ENCODE measurements around the gene HDAC4. TPM values are rescaled to one million over a fixed set of nuclear protein-coding genes. Genes with fewer than 3 reads are reported as not detected.

HDAC4 gene
- total and polyA plus RNA-seq, 2 experiments from 2014 or later: 8.1 to 41.8 TPM

DNA sequence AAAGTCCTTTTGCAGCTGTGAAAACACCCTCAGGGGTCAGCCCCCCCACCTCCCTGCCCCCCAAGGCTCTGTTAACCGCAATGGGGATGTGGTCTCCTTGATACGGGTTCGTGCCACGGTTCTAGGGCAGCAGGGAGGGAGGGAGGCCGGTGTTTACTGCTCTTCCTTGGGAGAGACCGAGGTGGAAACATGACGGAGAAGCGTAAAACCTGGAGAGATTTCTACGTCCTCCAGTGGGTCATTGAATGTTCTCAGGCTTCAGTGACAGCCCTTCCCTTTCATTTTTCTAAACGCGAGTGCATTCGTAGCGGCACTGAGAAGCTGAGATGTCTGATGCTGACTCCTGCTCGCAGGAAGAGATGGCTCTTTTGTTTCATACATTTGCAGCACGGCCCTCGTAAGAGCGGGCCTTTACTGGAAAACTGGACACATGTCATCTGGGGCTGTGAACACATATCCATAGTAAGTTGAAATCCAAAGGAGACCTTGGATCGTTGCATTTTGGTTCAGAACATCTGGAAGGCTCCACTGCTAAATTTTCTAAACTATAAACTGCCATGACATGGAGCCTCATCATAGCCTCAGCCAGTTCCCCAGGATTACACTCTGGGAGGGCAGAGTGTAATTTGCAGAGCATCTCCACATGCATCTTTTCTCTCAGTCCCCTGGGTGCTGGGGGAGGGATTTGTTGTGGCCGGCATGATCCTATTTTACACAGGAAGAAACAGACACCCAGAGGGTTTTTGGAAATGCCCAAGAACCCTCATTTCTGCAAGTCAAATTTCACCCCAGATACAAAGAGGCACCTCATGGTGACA lies 40.6 kb upstream of the HDAC4 start (continued):
- TF ChIP-seq, protein P1, sequence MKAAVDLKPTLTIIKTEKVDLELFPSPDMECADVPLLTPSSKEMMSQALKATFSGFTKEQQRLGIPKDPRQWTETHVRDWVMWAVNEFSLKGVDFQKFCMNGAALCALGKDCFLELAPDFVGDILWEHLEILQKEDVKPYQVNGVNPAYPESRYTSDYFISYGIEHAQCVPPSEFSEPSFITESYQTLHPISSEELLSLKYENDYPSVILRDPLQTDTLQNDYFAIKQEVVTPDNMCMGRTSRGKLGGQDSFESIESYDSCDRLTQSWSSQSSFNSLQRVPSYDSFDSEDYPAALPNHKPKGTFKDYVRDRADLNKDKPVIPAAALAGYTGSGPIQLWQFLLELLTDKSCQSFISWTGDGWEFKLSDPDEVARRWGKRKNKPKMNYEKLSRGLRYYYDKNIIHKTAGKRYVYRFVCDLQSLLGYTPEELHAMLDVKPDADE (IDR thresholded peaks at IDR 0.05): no peak
- TF ChIP-seq EZH2phosphoT487 (IDR thresholded peaks at IDR 0.05; ENCODE audit: unreplicated experiment): no peak
- TF ChIP-seq, protein P2, sequence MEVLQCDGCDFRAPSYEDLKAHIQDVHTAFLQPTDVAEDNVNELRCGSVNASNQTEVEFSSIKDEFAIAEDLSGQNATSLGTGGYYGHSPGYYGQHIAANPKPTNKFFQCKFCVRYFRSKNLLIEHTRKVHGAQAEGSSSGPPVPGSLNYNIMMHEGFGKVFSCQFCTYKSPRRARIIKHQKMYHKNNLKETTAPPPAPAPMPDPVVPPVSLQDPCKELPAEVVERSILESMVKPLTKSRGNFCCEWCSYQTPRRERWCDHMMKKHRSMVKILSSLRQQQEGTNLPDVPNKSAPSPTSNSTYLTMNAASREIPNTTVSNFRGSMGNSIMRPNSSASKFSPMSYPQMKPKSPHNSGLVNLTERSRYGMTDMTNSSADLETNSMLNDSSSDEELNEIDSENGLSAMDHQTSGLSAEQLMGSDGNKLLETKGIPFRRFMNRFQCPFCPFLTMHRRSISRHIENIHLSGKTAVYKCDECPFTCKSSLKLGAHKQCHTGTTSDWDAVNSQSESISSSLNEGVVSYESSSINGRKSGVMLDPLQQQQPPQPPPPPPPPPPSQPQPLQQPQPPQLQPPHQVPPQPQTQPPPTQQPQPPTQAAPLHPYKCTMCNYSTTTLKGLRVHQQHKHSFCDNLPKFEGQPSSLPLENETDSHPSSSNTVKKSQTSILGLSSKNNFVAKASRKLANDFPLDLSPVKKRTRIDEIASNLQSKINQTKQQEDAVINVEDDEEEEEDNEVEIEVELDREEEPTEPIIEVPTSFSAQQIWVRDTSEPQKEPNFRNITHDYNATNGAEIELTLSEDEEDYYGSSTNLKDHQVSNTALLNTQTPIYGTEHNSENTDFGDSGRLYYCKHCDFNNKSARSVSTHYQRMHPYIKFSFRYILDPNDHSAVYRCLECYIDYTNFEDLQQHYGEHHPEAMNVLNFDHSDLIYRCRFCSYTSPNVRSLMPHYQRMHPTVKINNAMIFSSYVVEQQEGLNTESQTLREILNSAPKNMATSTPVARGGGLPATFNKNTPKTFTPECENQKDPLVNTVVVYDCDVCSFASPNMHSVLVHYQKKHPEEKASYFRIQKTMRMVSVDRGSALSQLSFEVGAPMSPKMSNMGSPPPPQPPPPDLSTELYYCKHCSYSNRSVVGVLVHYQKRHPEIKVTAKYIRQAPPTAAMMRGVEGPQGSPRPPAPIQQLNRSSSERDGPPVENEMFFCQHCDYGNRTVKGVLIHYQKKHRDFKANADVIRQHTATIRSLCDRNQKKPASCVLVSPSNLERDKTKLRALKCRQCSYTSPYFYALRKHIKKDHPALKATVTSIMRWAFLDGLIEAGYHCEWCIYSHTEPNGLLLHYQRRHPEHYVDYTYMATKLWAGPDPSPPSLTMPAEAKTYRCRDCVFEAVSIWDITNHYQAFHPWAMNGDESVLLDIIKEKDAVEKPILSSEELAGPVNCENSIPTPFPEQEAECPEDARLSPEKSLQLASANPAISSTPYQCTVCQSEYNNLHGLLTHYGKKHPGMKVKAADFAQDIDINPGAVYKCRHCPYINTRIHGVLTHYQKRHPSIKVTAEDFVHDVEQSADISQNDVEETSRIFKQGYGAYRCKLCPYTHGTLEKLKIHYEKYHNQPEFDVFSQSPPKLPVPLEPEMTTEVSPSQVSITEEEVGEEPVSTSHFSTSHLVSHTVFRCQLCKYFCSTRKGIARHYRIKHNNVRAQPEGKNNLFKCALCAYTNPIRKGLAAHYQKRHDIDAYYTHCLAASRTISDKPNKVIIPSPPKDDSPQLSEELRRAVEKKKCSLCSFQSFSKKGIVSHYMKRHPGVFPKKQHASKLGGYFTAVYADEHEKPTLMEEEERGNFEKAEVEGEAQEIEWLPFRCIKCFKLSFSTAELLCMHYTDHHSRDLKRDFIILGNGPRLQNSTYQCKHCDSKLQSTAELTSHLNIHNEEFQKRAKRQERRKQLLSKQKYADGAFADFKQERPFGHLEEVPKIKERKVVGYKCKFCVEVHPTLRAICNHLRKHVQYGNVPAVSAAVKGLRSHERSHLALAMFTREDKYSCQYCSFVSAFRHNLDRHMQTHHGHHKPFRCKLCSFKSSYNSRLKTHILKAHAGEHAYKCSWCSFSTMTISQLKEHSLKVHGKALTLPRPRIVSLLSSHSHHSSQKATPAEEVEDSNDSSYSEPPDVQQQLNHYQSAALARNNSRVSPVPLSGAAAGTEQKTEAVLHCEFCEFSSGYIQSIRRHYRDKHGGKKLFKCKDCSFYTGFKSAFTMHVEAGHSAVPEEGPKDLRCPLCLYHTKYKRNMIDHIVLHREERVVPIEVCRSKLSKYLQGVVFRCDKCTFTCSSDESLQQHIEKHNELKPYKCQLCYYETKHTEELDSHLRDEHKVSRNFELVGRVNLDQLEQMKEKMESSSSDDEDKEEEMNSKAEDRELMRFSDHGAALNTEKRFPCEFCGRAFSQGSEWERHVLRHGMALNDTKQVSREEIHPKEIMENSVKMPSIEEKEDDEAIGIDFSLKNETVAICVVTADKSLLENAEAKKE (CRISPR knock-in tag; IDR thresholded peaks at IDR 0.05): no peak

DNA sequence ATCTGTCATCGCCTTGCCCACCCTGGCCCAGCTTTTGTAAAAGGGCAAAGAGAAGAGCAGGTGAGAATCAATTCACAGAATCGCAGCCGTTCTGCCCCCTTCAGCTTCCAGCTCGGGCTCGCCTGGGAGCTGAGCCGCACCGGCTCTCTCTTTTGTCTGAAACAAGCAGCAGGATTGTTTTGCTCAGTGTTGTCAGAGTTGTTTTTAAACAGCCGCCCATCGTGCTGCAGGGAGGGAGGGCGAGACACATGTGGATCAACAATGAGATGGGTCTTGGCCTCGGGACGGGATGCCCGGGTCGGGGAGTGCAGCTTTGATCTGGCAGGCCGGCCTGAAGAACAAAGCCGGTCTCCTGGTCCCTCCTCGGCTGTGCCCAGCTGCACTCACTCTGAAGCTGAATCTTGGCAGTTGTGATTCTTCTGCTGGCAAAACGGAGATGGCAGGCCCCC lies 39.7 kb upstream of the HDAC4 start:
- Histone ChIP-seq H3K36me3 (ENCODE audit: insufficient read depth) (no peaks in the 10 kb centered on the region), H3K4me1 (ENCODE audit: insufficient read depth) (0 out of 2 replicates have a peak, but pooled peaks cover 5% of the 10 kb centered on the region), H3K27ac (ENCODE audit: low read depth) (no peak overlapping the region), H3K4me2 (peak overlapping the region; percentile 60; the same call in 1 of the 2 replicates), H3K4me3 (peak overlapping the region; percentile 35; the same call in 1 of the 2 replicates), H3K79me2 (replicated peaks; ENCODE audit: insufficient read depth) (no peaks in the 10 kb centered on the region), H3F3A (replicated peaks; ENCODE audit: low read depth) (no peaks in the 10 kb centered on the region), H2AFZ (peak overlapping the region; percentile 88), H3K9me2 (ENCODE audit: insufficient read depth) (no peaks in the 10 kb centered on the region), H4K20me1 (replicated peaks; ENCODE audit: insufficient read depth) (no peaks in the 10 kb centered on the region), H3K27me3 (ENCODE audit: insufficient read depth) (no peaks in the 10 kb centered on the region)
- Mint-ChIP-seq H3K27ac (no peak overlapping the region), H3K9me3 (peaks cover 6% of the 10 kb centered on the region; the same call in 2 of the 3 replicates), H3K36me3 (ENCODE audit: low read depth) (no peaks in the 10 kb centered on the region; the same call in 1 of the 3 replicates), H3K4me1 (peaks cover 28% of the 10 kb centered on the region), H3K27me3 (ENCODE audit: insufficient read depth, low read depth, poor library complexity) (peaks cover 16% of the 10 kb centered on the region), H3K4me3 (peak overlapping the region; percentile 66)
- ATAC-seq: peak; percentile 86
- DNase-seq (ENCODE audit: low spot score): peak; percentile 37
- TF ChIP-seq NANOG (IDR thresholded peaks at IDR 0.05; ENCODE audit: borderline replicate concordance) (no peak), EZH2phosphoT487 (IDR thresholded peaks at IDR 0.05; ENCODE audit: unreplicated experiment) (no peak), CREB1 (CRISPR knock-in tag; IDR thresholded peaks at IDR 0.05; ENCODE audit: low read depth) (no peak), EZH2 (IDR thresholded peaks at IDR 0.05; ENCODE audit: low read depth, unreplicated experiment) (no peak)
- TF ChIP-seq, protein P3, sequence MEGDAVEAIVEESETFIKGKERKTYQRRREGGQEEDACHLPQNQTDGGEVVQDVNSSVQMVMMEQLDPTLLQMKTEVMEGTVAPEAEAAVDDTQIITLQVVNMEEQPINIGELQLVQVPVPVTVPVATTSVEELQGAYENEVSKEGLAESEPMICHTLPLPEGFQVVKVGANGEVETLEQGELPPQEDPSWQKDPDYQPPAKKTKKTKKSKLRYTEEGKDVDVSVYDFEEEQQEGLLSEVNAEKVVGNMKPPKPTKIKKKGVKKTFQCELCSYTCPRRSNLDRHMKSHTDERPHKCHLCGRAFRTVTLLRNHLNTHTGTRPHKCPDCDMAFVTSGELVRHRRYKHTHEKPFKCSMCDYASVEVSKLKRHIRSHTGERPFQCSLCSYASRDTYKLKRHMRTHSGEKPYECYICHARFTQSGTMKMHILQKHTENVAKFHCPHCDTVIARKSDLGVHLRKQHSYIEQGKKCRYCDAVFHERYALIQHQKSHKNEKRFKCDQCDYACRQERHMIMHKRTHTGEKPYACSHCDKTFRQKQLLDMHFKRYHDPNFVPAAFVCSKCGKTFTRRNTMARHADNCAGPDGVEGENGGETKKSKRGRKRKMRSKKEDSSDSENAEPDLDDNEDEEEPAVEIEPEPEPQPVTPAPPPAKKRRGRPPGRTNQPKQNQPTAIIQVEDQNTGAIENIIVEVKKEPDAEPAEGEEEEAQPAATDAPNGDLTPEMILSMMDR (conservative IDR thresholded peaks at IDR 0.05; ENCODE audit: low read depth in 2 of 2): no peak

All from GM23338 (cell line).